LoVo (cell line): ENCODE data around the gene PIGB.
"Not testable (repeated sequence)": the region's sequence is repeated elsewhere in the genome, so short reads cannot be mapped to it uniquely, and the experiment has no call there.

Experiments used
- DNase-seq: peaks from one replicate; pipeline ENCODE4 v3.0.0-alpha.2; 2016; ENCODE audit warnings: low spot score

Gene PIGB

GRCh38 chr15:55302801-55303200 is 16.2 kb upstream of the PIGB start:
- not testable (repeated sequence) for DNase-seq

- no peak for DNase-seq
These were observed 665 bp downstream of the PIGB start for GRCh38 chr15:55319537-55320237.

- DNase-seq = no peak
These were observed 1.2 kb downstream of the PIGB start for GRCh38 chr15:55320238-55320550.

- DNase-seq = no peak
These were observed 1.9 kb downstream of the PIGB start for GRCh38 chr15:55320963-55321362.

- no peak for DNase-seq
These were observed 3.4 kb downstream of the PIGB start for GRCh38 chr15:55322467-55322866.

- no peak for DNase-seq
These were observed 8.4 kb downstream of the PIGB start for GRCh38 chr15:55327387-55327786.

GRCh38 chr15:55334371-55334770 is 15.3 kb downstream of the PIGB start:
- no peak for DNase-seq

GRCh38 chr15:55334997-55335396 is 16.0 kb downstream of the PIGB start:
- no peak for DNase-seq

- DNase-seq = no peak
These were observed 18.1 kb downstream of the PIGB start for GRCh38 chr15:55337160-55337559.

GRCh38 chr15:55343168-55343567 is 24.1 kb downstream of the PIGB start:
- DNase-seq = no peak

GRCh38 chr15:55344206-55344605 is 25.2 kb downstream of the PIGB start:
- no peak for DNase-seq

GRCh38 chr15:55348281-55348778 is 29.3 kb downstream of the PIGB start:
- DNase-seq = no peak

- DNase-seq = no peak
These were observed 30.3 kb downstream of the PIGB start for GRCh38 chr15:55349282-55349681.

GRCh38 chr15:55353025-55353424 is 34.0 kb downstream of the PIGB start:
- DNase-seq = no peak

GRCh38 chr15:55356985-55357585 is 38.1 kb downstream of the PIGB start:
- DNase-seq = no peak

GRCh38 chr15:55357774-55358173 is 38.8 kb downstream of the PIGB start:
- no peak for DNase-seq

GRCh38 chr15:55358471-55358870 is 39.4 kb downstream of the PIGB start:
- no peak for DNase-seq

GRCh38 chr15:55360256-55360655 is 41.2 kb downstream of the PIGB start:
- no peak for DNase-seq

GRCh38 chr15:55361048-55361447 is 42.0 kb downstream of the PIGB start:
- DNase-seq = no peak

GRCh38 chr15:55362641-55363040 is 43.6 kb downstream of the PIGB start:
- DNase-seq = no peak

- DNase-seq = no peak
These were observed 48.0 kb downstream of the PIGB start for GRCh38 chr15:55366981-55367380.

GRCh38 chr15:55372701-55373440 is 53.8 kb downstream of the PIGB start:
- DNase-seq = no peak

- DNase-seq = no peak
These were observed 60.1 kb downstream of the PIGB start for GRCh38 chr15:55379095-55379494.
